ENCODE results near the gene PRKCA. TPM values are rescaled to one million over a fixed set of nuclear protein-coding genes. Genes with fewer than 3 reads are reported as not detected.

Gene PRKCA
- total RNA-seq, 1 donor from 2014 or later = 6.7 TPM

DNA sequence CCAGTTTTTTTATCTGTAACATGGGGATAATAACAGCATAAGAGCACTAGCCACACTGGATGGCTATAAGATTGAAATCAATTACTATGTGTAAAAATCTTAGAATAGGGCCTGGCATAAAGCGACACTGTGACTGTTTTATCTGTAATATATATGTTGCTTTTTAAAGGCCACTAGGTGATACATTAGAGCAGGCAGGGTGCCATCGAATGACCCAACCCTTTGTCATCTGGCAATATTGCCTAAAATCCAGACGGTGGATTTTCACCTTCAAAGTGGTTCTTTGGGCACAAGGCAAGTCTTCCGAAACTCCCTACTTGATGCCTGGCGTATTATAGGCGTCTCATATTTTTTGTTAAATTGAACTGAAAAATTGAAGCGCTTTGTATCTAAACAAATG lies 69.1 kb downstream of the PRKCA start:
- no peak for DNase-seq (ENCODE audit: low read depth)
- no peak overlapping the region for H3K4me3 ChIP-seq (ENCODE audit: low read depth, low read length)
- TF ChIP-seq, protein P1, sequence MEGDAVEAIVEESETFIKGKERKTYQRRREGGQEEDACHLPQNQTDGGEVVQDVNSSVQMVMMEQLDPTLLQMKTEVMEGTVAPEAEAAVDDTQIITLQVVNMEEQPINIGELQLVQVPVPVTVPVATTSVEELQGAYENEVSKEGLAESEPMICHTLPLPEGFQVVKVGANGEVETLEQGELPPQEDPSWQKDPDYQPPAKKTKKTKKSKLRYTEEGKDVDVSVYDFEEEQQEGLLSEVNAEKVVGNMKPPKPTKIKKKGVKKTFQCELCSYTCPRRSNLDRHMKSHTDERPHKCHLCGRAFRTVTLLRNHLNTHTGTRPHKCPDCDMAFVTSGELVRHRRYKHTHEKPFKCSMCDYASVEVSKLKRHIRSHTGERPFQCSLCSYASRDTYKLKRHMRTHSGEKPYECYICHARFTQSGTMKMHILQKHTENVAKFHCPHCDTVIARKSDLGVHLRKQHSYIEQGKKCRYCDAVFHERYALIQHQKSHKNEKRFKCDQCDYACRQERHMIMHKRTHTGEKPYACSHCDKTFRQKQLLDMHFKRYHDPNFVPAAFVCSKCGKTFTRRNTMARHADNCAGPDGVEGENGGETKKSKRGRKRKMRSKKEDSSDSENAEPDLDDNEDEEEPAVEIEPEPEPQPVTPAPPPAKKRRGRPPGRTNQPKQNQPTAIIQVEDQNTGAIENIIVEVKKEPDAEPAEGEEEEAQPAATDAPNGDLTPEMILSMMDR (conservative IDR thresholded peaks at IDR 0.05; ENCODE audit: low read depth, low read length) = no peak

DNA sequence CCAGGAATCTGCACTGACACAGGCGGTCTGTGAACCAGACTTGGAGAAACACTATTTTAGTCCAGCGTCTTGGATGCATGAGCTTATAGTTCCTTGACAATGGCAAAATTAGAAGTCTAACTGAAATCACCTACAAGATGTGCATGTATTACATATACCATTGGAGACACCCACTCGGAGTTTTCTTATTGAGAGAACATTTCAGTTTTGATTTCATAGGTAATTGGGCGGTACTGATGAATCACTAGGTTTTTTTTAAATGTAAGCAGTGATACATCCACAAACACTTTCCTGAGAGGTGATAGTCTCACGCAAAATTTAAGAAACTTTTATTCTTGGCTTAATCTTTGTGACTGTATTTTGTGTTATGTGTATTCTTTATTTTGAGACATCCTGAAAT lies 69.8 kb downstream of the PRKCA start:
- H3K4me3 ChIP-seq (ENCODE audit: low read depth, low read length) = no peak overlapping the region
- TF ChIP-seq, protein P1 (conservative IDR thresholded peaks at IDR 0.05; ENCODE audit: low read depth, low read length) = no peak
- DNase-seq (ENCODE audit: low read depth) = no peak

DNA sequence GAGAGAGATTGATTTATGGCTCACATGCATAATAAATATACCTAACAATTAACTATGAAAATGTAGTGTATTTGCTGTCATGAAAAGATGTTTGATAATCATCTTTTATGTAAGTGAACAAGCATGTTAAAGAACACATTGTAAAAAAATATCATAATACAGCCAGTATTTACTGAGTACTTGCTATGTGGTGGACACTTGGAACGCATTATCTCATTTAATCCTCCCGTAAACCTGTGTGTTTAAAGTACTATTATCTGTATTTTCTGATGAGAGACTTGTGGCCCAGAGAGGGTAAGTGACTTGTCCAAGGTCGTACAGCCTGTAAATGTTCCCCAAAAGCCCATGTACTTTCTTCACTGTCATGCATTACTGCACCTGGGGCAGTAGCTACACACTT lies 70.7 kb downstream of the PRKCA start:
- H3K4me3 ChIP-seq (ENCODE audit: low read depth, low read length) = no peak overlapping the region
- no peak for DNase-seq (ENCODE audit: low read depth)
- TF ChIP-seq, protein P1 (conservative IDR thresholded peaks at IDR 0.05; ENCODE audit: low read depth, low read length) = no peak

DNA sequence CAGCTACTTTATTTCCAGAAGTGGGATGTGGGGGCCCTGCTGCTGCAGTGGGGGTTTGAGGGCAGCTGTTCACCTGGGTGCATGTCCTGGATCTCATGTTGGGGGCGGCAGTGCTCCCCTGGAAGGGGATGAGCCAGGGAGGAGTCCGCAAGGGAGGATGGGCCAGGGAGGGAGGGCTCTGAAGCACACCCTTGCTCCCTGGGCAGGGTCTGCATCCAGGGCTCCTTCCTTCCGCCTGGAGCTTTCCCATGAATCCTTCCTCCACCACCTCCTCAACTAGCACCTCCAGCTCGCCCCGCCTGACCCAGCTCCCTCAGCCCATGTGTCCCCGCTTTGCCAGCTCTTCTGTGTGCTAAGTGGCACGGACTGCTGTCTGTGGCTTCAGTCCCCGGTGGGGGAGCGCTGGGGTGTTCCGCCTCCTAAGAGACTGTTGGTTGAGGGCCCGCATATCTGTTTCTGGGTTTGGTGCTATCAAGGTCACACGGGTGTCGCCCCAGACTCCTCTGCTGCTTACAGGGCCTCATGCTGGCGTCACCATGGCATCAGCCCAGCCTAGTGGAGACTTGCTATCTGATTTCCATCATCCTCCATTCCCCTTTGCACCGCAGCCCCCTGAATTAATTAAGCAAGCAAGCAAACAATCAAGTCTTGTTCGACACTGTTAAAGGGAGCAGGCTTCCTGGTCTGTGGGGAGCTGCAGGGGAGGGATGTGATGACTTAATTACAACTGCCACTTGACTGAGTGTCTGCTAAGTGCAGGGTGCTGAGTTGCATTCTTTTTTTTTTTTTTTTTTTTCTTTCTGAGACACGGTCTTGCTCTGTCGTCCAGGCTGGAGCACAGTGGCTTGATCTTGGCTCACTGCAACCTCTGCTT lies 71.8 kb downstream of the PRKCA start:
- TF ChIP-seq, protein P1 (conservative IDR thresholded peaks at IDR 0.05; ENCODE audit: low read depth, low read length) = no peak
- no peak for DNase-seq (ENCODE audit: low read depth)
- H3K4me3 ChIP-seq (ENCODE audit: low read depth, low read length) = peak overlapping the region; percentile 37

DNA sequence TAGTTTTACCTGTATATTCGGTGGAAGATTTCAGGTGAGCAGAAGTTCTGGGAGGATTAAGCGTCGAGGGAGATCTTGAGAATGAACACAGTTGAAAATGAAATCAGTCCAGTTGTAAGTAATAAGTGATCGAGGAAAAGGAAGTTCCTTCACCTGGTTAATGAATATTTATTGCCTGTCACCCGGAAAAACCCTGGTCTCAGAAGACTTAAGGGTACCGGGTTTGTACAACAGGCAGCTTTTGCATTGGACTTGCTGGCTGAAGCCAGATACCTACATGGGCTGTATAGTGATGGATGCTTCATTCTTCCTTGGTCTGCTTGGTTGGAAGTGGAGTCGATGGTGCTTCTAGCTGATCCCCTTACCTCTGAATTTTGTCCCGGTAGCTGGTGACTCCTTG lies 72.7 kb downstream of the PRKCA start:
- H3K4me3 ChIP-seq (ENCODE audit: low read depth, low read length) = peak overlapping the region; percentile 37
- TF ChIP-seq, protein P1 (conservative IDR thresholded peaks at IDR 0.05; ENCODE audit: low read depth, low read length) = no peak
- no peak for DNase-seq (ENCODE audit: low read depth)

DNA sequence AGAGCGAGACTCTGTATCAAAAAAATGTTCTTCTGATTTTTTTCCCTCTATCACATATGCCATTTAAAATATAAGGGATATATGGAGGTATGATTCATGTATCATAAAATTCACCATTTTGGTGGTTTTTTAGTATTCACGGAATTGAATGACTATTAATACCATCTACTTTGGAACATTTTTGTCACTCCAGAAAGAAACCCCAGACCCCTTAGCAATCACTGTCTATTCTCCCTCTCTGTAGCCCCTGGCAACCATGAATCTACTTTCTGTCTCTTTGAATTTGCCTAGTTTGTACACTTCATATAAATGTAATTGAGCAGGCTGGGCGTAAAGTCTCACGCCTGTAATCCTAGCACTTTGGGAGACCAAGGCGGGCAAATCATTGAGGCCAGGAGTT lies 75.9 kb downstream of the PRKCA start:
- TF ChIP-seq, protein P1 (conservative IDR thresholded peaks at IDR 0.05; ENCODE audit: low read depth, low read length) = no peak
- DNase-seq (ENCODE audit: low read depth) = no peak
- no peak overlapping the region for H3K4me3 ChIP-seq (ENCODE audit: low read depth, low read length)

DNA sequence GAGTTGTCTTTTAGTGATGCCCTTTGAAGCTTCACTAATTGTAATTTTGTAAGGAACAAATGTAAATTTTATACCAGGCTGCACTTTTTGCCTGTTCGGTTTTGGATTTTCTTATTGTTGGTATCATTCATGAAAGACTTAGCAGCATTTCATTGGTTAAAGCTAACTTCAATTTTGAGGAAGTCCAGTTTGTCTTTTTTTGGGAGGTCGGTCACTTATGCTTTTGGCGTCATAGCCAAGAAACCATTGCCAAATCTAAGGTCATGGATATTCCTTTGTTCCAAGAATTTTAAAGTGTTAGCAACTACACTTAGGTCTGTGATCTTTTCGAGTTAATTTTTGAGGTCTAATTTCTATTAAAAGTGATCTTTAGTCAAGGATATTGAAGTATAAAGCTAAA lies 77.1 kb downstream of the PRKCA start:
- no peak for DNase-seq (ENCODE audit: low read depth)
- TF ChIP-seq, protein P1 (conservative IDR thresholded peaks at IDR 0.05; ENCODE audit: low read depth, low read length) = no peak
- no peak overlapping the region for H3K4me3 ChIP-seq (ENCODE audit: low read depth, low read length)
